ENCODE data around the gene MBD3.

DNA sequence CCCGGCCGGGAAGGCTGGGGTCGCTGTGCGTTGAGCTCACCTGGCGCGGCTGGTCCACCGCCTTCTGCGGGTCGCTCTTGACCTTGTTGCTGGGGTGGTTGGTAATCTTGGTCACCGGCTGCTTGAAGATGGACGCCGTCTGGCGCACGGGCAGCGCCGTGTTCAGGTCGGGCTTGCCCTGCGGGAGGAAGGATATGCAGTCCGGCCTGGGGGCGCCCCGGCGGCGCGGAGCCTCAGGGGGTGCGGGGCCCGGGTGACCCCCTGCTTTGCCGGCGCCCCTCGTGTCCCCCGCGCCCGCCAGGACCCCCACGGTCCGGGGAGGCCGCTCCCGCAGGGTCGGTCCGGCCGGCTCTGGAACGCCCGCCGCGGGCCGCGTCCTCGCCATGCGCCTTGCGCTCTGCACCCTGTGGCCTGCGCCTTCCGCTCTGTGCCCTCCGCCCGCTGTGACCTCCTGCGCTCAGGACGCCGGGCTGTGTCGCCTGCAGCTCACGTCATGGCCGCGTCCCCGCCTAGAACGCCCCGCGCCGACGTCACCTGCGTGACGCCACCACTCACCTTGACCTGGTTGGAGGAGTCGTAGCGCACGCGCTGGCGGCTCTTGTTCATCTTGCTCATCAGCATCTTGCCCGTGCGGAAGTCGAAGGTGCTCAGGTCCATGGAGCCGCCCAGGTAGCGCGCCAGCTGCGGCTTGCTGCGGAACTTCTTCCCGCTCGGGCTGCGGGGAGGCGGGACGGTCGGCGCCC, 8.0 kb downstream of the MBD3 start:
- TF ChIP-seq CTCF (IDR thresholded peaks at IDR 0.05; ENCODE audit: low read depth, low read length) = no peak
- TF ChIP-seq POLR2A (IDR thresholded peaks at IDR 0.05; ENCODE audit: extremely low read depth, insufficient read length) = no peak
- no peak for TF ChIP-seq MAX (IDR thresholded peaks at IDR 0.05; ENCODE audit: low read depth, low read length)
- TF ChIP-seq MYC (IDR thresholded peaks at IDR 0.05; ENCODE audit: low read depth, low read length) = no peak

Measured in NB4 (cell line).